ENCODE data around the gene IFT57. TPM values are rescaled to one million over a fixed set of nuclear protein-coding genes. Genes with fewer than 3 reads are reported as not detected.
"Not testable (repeated sequence)": the region's sequence is repeated elsewhere in the genome, so short reads cannot be mapped to it uniquely, and the experiment has no call there.

Gene IFT57, protein sequence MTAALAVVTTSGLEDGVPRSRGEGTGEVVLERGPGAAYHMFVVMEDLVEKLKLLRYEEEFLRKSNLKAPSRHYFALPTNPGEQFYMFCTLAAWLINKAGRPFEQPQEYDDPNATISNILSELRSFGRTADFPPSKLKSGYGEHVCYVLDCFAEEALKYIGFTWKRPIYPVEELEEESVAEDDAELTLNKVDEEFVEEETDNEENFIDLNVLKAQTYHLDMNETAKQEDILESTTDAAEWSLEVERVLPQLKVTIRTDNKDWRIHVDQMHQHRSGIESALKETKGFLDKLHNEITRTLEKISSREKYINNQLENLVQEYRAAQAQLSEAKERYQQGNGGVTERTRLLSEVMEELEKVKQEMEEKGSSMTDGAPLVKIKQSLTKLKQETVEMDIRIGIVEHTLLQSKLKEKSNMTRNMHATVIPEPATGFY
- total RNA-seq (10 to 100 TPM; 18.0 to 45.4 (median 26.4) TPM), polyA plus RNA-seq (10 to 100 TPM; 27.4 to 48.1 TPM), total RNA-seq (39.7 reads per million, percentile 66 among the genes with 10 or more reads in this experiment)

DNA sequence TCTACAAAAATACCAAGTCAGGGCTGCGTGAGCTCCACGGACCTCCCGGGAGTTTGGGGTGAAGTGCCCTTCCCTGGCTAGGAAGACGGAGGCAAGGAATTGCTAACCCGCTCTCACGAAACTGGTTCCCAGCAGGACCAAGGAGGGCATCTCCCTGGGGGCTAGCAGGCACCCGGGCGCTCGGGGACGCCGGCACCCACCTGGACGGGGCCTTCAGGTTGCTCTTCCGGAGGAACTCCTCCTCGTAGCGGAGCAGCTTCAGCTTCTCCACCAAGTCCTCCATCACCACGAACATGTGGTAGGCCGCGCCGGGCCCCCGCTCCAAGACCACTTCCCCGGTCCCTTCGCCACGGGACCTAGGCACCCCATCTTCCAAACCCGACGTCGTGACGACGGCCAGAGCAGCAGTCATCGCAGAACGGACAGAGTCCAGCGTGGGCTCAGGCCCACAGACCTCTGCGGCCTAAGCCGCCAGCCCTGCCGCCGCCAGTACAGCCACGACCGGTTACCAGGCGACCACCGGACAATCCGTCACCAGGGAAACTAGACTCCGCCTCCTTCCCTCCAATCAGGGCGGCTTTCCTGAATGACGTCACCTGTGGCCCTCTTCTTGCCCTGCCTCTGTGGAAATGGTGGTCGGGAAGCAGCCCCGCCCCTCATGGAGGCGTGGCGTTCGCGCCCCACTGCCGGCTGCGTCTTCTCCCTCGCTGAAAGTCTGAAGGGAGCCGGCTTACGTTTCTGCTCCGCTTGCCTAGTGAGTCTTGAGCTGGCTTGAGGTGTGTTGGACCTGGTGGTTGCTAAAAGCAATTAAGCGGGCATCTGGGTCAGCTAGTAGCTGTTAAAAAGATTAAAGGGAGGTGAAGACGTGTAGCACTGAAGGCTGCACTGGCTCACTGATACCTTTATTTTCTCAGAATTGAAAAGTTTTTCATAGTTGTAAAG, at the start of gene IFT57:
IFT57 (minus strand) TSS at position 514 of the 942 bp plus-strand sequence; CDS start at position 412, 102 bp downstream.
- DNase-seq (peak; percentile 89 to 97 (median 96)), ATAC-seq (peak; percentile 97)
- peak within 1 kb of the TSS; percentile 93 to 99 (median 97) for H3K4me3 Mint-ChIP-seq
- peaks cover 27 to 83% (median 62%) of the 10 kb centered on the region in 7 donors for H3K4me1 Mint-ChIP-seq
- H3K27ac Mint-ChIP-seq, result peak within 1 kb of the TSS; percentile 95 to 100 (median 99)
- Histone ChIP-seq H3K9me3 (ENCODE audit: control insufficient read depth in 2 of 3, low read length in 3 of 3) (no peaks in the 10 kb centered on the region), H3K36me3 (ENCODE audit: control insufficient read depth in 2 of 3, insufficient read depth in 3 of 3, low read length in 3 of 3) (no peaks in the 10 kb centered on the region), H3K4me3 (ENCODE audit: low read length) (peak within 1 kb of the TSS; percentile 59), H3K4me1 (ENCODE audit: control insufficient read depth in 2 of 2, insufficient read depth in 2 of 2, low read length in 2 of 2) (peaks cover 21 to 24% of the 10 kb centered on the region in 2 donors), H3K27ac (ENCODE audit: low read depth, low read length) (peak within 1 kb of the TSS; percentile 95), H3K27me3 (ENCODE audit: control insufficient read depth in 2 of 2, insufficient read depth in 2 of 2, low read length in 2 of 2) (no peaks in the 10 kb centered on the region)
- intact Hi-C loops (cut with micrococcal nuclease), result loop anchor here (1.0 to 10.0 kb wide), 18 partner anchors 71 to 987 kb away; partner anchors contain the start of genes BBX (in 2 of the 2), TRAT1 (in 2 of the 2), CD47 (in 1 of the 2) and CIP2A (in 1 of the 2)
- CTCF ChIA-PET, result interaction anchor here (0.7 kb wide), 1 partner anchor 169 kb away, joined by 3 read pairs; no protein-coding TSS in a partner anchor
- no peaks in the 10 kb centered on the region for H3K9me3 Mint-ChIP-seq
- no peaks in the 10 kb centered on the region for H3K27me3 Mint-ChIP-seq
- H3K36me3 Mint-ChIP-seq, result peaks cover 0 to 2% (median 0%) of the 10 kb centered on the region in 5 donors
- POLR2A ChIA-PET, result interaction anchor here (0.7 to 8.5 kb wide), 20 partner anchors 9 to 364 kb away, joined by 3 to 87 read pairs (median 3); no protein-coding TSS in a partner anchor

- intact Hi-C loops (cut with micrococcal nuclease), result no loop called here
- Histone ChIP-seq H3K36me3 (ENCODE audit: control insufficient read depth in 2 of 3, insufficient read depth in 3 of 3, low read length in 3 of 3) (no peaks in the 10 kb centered on the region), H3K4me3 (ENCODE audit: low read length) (no peak overlapping the region), H3K9me3 (ENCODE audit: control insufficient read depth in 2 of 3, low read length in 3 of 3) (no peaks in the 10 kb centered on the region), H3K27ac (ENCODE audit: low read depth, low read length) (no peak overlapping the region), H3K4me1 (ENCODE audit: control insufficient read depth in 2 of 2, insufficient read depth in 2 of 2, low read length in 2 of 2) (no peaks in the 10 kb centered on the region), H3K27me3 (ENCODE audit: control insufficient read depth in 2 of 2, insufficient read depth in 2 of 2, low read length in 2 of 2) (no peaks in the 10 kb centered on the region)
- CTCF ChIA-PET, result no interaction called here
- H3K27ac Mint-ChIP-seq, result no peak overlapping the region
- H3K27me3 Mint-ChIP-seq, result peaks cover 0 to 4% (median 0%) of the 10 kb centered on the region in 5 donors
- POLR2A ChIA-PET, result no interaction called here
- ATAC-seq (no peak), DNase-seq (no peak)
- H3K36me3 Mint-ChIP-seq, result peaks cover 0 to 15% (median 4%) of the 10 kb centered on the region in 5 donors
- peaks cover 3 to 27% (median 13%) of the 10 kb centered on the region in 11 donors for H3K9me3 Mint-ChIP-seq
- H3K4me3 Mint-ChIP-seq, result no peak overlapping the region
- peaks cover 0 to 1% (median 0%) of the 10 kb centered on the region in 7 donors for H3K4me1 Mint-ChIP-seq
These were observed 49.4 kb upstream of the IFT57 start for GRCh38 chr3:108271626-108272025.

DNA sequence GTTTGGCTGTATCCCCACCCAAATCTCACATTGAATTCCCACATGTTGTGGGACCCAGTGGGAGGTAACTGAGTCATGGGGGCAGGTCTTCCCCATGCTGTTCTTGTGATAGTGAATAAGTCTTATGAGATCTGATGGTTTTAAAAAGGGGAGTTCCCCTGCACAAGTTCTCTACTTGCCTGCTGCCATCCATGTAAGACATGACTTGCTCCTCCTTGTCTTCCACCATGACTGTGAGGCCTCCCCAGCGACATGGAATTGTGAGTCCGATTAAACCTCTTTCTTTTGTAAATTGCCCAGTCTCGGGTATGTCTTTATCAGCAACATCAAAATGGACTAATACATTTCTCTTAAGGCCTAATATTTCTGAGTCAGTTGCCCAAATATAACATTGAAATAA, 46.0 kb upstream of the IFT57 start:
- H3K4me3 ChIP-seq (ENCODE audit: low read length); H3K9me3 ChIP-seq (ENCODE audit: control insufficient read depth in 2 of 3, low read length in 3 of 3); intact Hi-C loops (cut with micrococcal nuclease); ATAC-seq; DNase-seq; H3K4me1 ChIP-seq (ENCODE audit: control insufficient read depth in 2 of 2, insufficient read depth in 2 of 2, low read length in 2 of 2); H3K27me3 Mint-ChIP-seq; POLR2A ChIA-PET; H3K4me1 Mint-ChIP-seq; H3K27me3 ChIP-seq (ENCODE audit: control insufficient read depth in 2 of 2, insufficient read depth in 2 of 2, low read length in 2 of 2); H3K27ac ChIP-seq (ENCODE audit: low read depth, low read length); CTCF ChIA-PET; H3K36me3 ChIP-seq (ENCODE audit: control insufficient read depth in 2 of 3, insufficient read depth in 3 of 3, low read length in 3 of 3); H3K27ac Mint-ChIP-seq; H3K4me3 Mint-ChIP-seq; H3K36me3 Mint-ChIP-seq: not testable (repeated sequence)
- peaks cover 1 to 15% (median 6%) of the 10 kb centered on the region in 11 donors for H3K9me3 Mint-ChIP-seq

DNA sequence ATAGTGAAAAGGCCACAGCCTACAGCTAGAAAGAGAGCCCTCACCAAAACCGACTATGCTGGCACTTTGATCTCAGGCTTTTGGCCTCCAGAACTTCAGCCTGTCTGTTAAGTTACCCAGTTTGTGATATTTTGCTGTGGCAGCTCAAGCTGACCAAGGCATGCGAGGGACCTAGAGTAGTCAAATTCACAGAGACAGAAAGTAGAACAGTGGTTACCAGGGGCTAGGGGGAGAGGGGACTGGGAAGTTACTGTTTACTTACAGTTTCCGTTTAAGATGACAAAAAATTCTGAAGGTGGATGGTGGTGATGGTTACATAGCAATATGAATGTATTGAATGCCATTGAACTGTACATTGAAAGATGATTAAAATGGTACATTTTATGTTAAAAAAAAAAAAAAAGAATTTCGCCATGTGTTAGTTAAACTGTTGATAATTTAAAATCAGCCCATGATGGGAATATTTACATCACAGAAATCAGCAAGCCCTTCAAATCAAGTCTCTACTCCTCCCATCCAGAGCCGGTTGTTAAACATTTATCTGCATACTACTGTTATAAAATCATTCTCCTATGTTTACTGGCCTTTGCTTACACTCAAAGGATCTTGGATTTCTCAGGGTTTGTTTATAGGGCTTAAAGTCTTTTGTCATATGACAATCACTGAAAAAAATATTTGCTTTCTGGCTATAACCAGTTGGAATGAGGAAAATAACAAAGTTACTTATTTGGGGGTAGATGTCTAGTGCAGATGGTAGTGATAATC, 42.5 kb upstream of the IFT57 start:
- H3K4me3 ChIP-seq (ENCODE audit: low read length); H3K27ac Mint-ChIP-seq; H3K27me3 Mint-ChIP-seq; H3K9me3 ChIP-seq (ENCODE audit: control insufficient read depth in 2 of 3, low read length in 3 of 3); H3K4me1 ChIP-seq (ENCODE audit: control insufficient read depth in 2 of 2, insufficient read depth in 2 of 2, low read length in 2 of 2); H3K27ac ChIP-seq (ENCODE audit: low read depth, low read length); H3K36me3 ChIP-seq (ENCODE audit: control insufficient read depth in 2 of 3, insufficient read depth in 3 of 3, low read length in 3 of 3); H3K4me1 Mint-ChIP-seq; POLR2A ChIA-PET; H3K36me3 Mint-ChIP-seq; CTCF ChIA-PET; ATAC-seq; H3K27me3 ChIP-seq (ENCODE audit: control insufficient read depth in 2 of 2, insufficient read depth in 2 of 2, low read length in 2 of 2); H3K4me3 Mint-ChIP-seq; DNase-seq; intact Hi-C loops (cut with micrococcal nuclease): not testable (repeated sequence)
- peaks cover 1 to 15% (median 10%) of the 10 kb centered on the region in 11 donors for H3K9me3 Mint-ChIP-seq

- Histone ChIP-seq H3K27me3 (ENCODE audit: control insufficient read depth in 2 of 2, insufficient read depth in 2 of 2, low read length in 2 of 2) (no peaks in the 10 kb centered on the region), H3K27ac (ENCODE audit: low read depth, low read length) (no peak overlapping the region), H3K9me3 (ENCODE audit: control insufficient read depth in 2 of 3, low read length in 3 of 3) (no peaks in the 10 kb centered on the region), H3K4me1 (ENCODE audit: control insufficient read depth in 2 of 2, insufficient read depth in 2 of 2, low read length in 2 of 2) (no peaks in the 10 kb centered on the region), H3K4me3 (ENCODE audit: low read length) (no peak overlapping the region), H3K36me3 (ENCODE audit: control insufficient read depth in 2 of 3, insufficient read depth in 3 of 3, low read length in 3 of 3) (no peaks in the 10 kb centered on the region)
- H3K4me1 Mint-ChIP-seq, result peaks cover 0 to 3% (median 0%) of the 10 kb centered on the region in 7 donors
- H3K4me3 Mint-ChIP-seq, result no peak overlapping the region
- H3K27ac Mint-ChIP-seq, result no peak overlapping the region
- ChIA-PET CTCF (interaction anchor here (0.7 kb wide), 1 partner anchor 46 kb away, joined by 3 read pairs; no protein-coding TSS in a partner anchor), POLR2A (no interaction called here)
- H3K36me3 Mint-ChIP-seq, result peaks cover 0 to 6% (median 0%) of the 10 kb centered on the region in 5 donors
- peaks cover 0 to 5% (median 0%) of the 10 kb centered on the region in 5 donors for H3K27me3 Mint-ChIP-seq
- DNase-seq (no peak), ATAC-seq (no peak)
- intact Hi-C loops (cut with micrococcal nuclease), result no loop called here
- peaks cover 0 to 20% (median 2%) of the 10 kb centered on the region in 11 donors for H3K9me3 Mint-ChIP-seq
These were observed 32.9 kb upstream of the IFT57 start for GRCh38 chr3:108255131-108255530.

GRCh38 chr3:108251844-108252243, 29.6 kb upstream of the IFT57 start:
- Mint-ChIP-seq H3K4me3 (no peak overlapping the region), H3K9me3 (peaks cover 0 to 15% (median 0%) of the 10 kb centered on the region in 11 donors), H3K27me3 (peaks cover 0 to 5% (median 0%) of the 10 kb centered on the region in 5 donors), H3K4me1 (peaks cover 0 to 3% (median 0%) of the 10 kb centered on the region in 7 donors), H3K27ac (no peak overlapping the region), H3K36me3 (peaks cover 0 to 4% (median 0%) of the 10 kb centered on the region in 5 donors)
- ChIA-PET CTCF (no interaction called here), POLR2A (no interaction called here)
- DNase-seq (no peak), ATAC-seq (no peak)
- no peak overlapping the region for H3K4me3 ChIP-seq (ENCODE audit: low read length)
- no peaks in the 10 kb centered on the region for H3K4me1 ChIP-seq (ENCODE audit: control insufficient read depth in 2 of 2, insufficient read depth in 2 of 2, low read length in 2 of 2)
- H3K9me3 ChIP-seq (ENCODE audit: control insufficient read depth in 2 of 3, low read length in 3 of 3), result no peaks in the 10 kb centered on the region
- H3K27ac ChIP-seq (ENCODE audit: low read depth, low read length), result no peak overlapping the region
- intact Hi-C loops (cut with micrococcal nuclease), result no loop called here
- no peaks in the 10 kb centered on the region for H3K27me3 ChIP-seq (ENCODE audit: control insufficient read depth in 2 of 2, insufficient read depth in 2 of 2, low read length in 2 of 2)
- no peaks in the 10 kb centered on the region for H3K36me3 ChIP-seq (ENCODE audit: control insufficient read depth in 2 of 3, insufficient read depth in 3 of 3, low read length in 3 of 3)

Data from naive thymus-derived CD4-positive, alpha-beta T cell (primary cell).